BJ (cell line): ENCODE measurements around the gene PRDM16. TPM values are rescaled to one million over a fixed set of nuclear protein-coding genes. Genes with fewer than 3 reads are reported as not detected.

Experiments
- CTCF ChIA-PET: fragments of 350-600 bp; formaldehyde crosslinking; extraction: SDS; loops from one replicate; lab custom pipeline; 2021; ENCODE audit warnings: antibody characterized with exemption, inconsistent platforms; lab: Yijun Ruan, JAX
- POLR2A ChIA-PET: fragments of 300-600 bp; sonication (Branson Sonifier 250); formaldehyde crosslinking; extraction: SDS; loops from one replicate; lab custom pipeline; 2021; ENCODE audit warnings: antibody characterized with exemption; lab: Charles Lee
- DNase-seq: peaks from one replicate; pipeline ENCODE4 v3.0.0-alpha.2; 2011; ENCODE audit warnings: low read depth
- H3K27me3 ChIP-seq: 2 replicates; pipeline ENCODE4 v1.6.0; 2011; ENCODE audit warnings: low read length; ENCODE audit not compliant: control insufficient read depth, insufficient read depth
- H3K36me3 ChIP-seq: 2 replicates; pipeline ENCODE4 v1.5.1; 2011; ENCODE audit warnings: low read length; ENCODE audit not compliant: control insufficient read depth, insufficient read depth
- H3K4me3 ChIP-seq: 2 replicates; pipeline ENCODE4 v1.5.1; 2011; ENCODE audit warnings: low read depth, mild to moderate bottlenecking, control low read depth, low read length
- polyA plus RNA-seq: library from polyadenylated mRNA; depleted of rRNA; stranded (reverse); fragments of >200 nt; gene quantifications from 2 replicates; pipeline ENCODE4 v1.2.3, GENCODE V29; 2011
- TF ChIP-seq, protein P1 (sequence below): IDR thresholded peaks from 2 replicates; pipeline ENCODE4 v1.5.1; 2011; ENCODE audit warnings: low read depth, mild to moderate bottlenecking, control low read depth, inconsistent platforms, low read length, moderate library complexity; ENCODE audit not compliant: insufficient read depth

PRDM16 gene
- polyA plus RNA-seq, 1 experiment: 0.02 TPM

DNA sequence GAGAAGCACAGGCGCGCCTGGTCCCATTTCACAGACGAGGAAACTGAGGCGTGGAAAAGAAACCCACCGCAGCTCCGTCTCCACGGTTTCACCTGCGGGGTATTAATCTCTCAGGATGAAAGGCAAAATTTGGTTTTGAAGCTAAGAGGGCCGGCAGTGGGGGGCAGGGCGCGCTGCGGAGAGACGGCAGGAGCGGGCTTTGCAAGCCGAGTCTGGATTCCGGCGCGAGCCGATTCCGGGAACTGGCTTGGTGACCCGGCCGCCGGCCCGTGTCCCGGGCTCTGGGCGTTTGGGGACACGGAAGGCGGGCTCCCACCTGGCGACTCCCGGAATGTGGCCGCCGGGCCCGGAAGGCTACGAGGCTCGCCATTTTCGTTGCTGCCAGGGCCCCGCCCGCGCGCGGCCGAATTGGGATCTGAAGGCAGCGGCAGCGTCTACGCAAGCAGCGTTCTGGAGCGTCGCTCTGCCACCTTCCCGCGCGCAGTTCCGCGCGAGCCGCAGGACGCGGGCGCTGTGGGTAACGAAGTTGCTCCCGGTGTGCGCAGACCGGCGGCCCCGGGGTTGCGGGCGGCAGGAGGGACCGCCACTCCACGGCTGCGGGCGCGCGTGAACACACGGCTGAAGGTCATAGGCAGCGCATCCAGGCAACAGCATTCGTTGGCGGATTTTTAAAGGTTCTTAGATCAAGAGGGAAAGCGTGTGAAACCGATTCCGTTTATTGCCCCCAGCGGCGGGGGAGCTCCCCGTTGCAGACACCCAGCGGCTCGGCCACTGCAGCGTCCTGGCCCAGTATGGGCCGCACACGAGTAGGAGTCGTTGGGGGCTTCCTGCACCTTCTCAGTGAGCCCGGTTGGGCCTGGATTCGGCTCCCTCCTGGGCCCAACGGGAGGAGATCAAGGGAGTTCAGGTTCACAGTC lies 5.4 kb upstream of the PRDM16 start:
- Histone ChIP-seq H3K36me3 (no peaks in the 10 kb centered on the region), H3K4me3 (no peak overlapping the region), H3K27me3 (peaks cover 42% of the 10 kb centered on the region)
- ChIA-PET POLR2A (no interaction called here), CTCF (no interaction called here)
- DNase-seq: no peak
- TF ChIP-seq, protein P1, sequence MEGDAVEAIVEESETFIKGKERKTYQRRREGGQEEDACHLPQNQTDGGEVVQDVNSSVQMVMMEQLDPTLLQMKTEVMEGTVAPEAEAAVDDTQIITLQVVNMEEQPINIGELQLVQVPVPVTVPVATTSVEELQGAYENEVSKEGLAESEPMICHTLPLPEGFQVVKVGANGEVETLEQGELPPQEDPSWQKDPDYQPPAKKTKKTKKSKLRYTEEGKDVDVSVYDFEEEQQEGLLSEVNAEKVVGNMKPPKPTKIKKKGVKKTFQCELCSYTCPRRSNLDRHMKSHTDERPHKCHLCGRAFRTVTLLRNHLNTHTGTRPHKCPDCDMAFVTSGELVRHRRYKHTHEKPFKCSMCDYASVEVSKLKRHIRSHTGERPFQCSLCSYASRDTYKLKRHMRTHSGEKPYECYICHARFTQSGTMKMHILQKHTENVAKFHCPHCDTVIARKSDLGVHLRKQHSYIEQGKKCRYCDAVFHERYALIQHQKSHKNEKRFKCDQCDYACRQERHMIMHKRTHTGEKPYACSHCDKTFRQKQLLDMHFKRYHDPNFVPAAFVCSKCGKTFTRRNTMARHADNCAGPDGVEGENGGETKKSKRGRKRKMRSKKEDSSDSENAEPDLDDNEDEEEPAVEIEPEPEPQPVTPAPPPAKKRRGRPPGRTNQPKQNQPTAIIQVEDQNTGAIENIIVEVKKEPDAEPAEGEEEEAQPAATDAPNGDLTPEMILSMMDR: no peak

DNA sequence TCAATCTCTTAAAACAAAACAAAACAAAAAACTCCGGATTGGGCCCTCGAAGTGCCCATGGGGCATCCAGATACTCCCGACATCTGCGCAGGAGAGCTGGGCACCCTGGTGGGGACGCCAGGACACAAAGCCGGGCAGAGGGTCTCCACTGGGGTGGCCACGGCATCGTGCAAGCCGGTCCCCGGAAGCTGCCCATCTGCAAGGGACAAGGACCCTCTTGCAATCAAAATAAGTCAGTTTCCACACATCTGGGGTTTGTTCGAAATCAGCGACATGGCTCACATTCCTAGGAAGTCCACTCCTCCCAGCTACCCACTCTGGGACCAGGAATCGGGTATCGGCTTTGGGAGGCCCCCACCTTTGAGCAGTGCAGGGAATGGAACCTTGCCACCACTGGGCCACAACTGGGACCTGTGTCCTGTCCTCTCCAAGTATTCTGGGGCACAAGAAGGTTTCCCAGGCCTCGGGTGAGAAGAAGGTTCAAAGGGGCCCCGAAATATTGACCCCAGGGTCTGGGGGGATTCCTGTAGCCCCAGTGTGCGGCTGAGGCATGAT lies 4.6 kb upstream of the PRDM16 start:
- no peak for DNase-seq
- Histone ChIP-seq H3K4me3 (no peak overlapping the region), H3K27me3 (peaks cover 42% of the 10 kb centered on the region), H3K36me3 (no peaks in the 10 kb centered on the region)
- POLR2A ChIA-PET: no interaction called here
- CTCF ChIA-PET: no interaction called here
- TF ChIP-seq, protein P1: no peak

DNA sequence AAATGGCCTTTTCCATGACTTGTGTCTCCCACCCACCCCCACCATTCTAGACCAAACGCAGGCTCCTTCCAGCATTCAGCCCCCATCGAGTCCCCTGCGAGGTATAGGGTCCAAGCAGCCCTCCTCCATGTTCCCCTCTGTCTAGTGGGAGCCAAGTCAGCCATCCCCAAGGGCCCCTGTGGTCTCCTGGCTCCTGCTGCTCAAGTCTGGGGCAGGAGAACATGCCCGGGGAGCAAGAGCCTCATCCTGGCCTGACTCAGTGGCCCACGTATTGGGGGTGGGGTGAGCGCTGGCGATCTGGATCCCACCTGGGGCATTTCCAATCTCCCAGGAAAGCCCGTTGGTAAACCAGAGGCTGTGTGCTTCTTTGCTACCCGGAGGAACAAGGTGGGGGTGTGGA lies 4.1 kb upstream of the PRDM16 start:
- no peaks in the 10 kb centered on the region for H3K36me3 ChIP-seq
- ChIA-PET POLR2A (no interaction called here), CTCF (no interaction called here)
- DNase-seq: no peak
- peaks cover 42% of the 10 kb centered on the region for H3K27me3 ChIP-seq
- no peak overlapping the region for H3K4me3 ChIP-seq
- TF ChIP-seq, protein P1: no peak

DNA sequence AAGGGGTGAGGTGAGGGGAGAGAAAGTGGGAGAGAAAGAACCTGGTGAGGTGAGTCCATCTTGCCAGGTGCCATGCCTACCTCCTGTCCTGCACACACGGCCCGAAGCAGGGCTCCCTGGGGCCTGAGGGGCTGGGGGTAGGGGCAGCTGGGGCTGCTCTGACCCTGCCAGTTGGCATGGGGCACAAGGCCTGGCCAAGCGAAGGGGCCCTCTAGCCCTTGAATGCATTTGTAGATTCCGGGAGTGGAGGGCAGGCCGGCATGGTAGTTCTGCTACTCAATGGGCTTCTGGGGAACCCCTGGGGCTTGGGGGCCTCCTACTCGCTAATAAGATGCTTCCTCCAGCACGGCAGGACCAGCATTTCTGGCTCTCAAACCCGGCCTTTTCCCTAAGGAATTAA lies 3.6 kb upstream of the PRDM16 start:
- no peaks in the 10 kb centered on the region for H3K36me3 ChIP-seq
- TF ChIP-seq, protein P1: no peak
- H3K27me3 ChIP-seq: peaks cover 42% of the 10 kb centered on the region
- H3K4me3 ChIP-seq: no peak overlapping the region
- no peak for DNase-seq
- ChIA-PET CTCF (no interaction called here), POLR2A (no interaction called here)

DNA sequence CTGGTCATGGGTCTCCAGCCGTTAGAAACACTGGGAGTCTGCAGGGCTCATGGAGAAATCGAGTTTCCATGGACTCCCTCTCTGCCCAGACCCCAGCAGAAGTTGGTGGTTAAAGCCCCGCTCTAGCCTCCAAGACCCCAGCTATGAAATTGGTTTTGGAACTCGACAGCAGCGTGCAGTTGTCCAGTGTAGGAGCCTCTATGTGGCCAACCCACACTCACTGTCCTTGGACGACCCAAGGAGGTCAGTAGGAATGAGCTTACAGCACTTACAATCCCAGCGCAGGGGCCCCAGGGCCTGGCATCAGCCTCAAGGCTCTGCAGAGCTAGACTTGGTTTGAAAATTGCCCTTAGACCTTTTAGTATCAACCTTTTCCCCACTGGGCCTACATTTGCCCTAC lies 3.2 kb upstream of the PRDM16 start:
- Histone ChIP-seq H3K27me3 (peaks cover 43% of the 10 kb centered on the region), H3K36me3 (no peaks in the 10 kb centered on the region), H3K4me3 (no peak overlapping the region)
- DNase-seq: no peak
- TF ChIP-seq, protein P1: no peak
- ChIA-PET POLR2A (no interaction called here), CTCF (no interaction called here)
